HG03571 (cell line): ENCODE results near the gene MTMR1.

Source experiments
- ATAC-seq: cut with Tn5 transposase; IDR thresholded peaks from one replicate; pipeline ENCODE4 v1.9.1; 2021; ENCODE audit not compliant: unreplicated experiment

MTMR1 gene

DNA sequence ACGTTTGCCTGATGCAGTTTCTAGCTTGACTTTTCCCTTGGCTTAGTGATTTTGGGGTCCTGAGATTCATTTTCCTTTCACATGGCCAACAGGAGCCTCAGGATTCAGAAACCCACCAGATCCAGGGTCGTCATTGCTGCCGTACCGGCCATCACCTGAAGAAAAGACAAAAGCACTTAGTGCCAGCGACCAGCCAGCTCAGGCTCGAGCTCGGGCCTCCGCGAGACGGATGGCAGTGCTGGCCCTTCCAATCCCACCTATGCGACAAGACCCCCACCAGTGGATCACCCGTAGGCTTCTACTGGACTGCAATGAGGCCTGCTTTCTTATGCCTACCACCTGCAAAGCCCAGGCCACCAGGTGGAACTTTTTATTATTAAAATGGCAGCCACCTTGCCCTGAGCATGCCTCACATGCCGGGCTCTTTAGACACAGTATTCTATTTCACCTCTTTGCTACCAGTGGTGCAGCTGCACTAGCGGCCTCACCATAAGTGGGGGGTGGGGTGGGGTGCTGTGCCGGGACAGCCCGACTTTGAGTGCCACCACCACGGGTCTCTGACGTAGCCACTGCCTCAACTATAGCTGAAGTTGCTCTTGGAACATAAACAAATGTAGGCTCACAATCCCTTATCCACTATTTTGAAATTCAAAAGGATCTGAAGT, 84.3 kb downstream of the MTMR1 start:
- ATAC-seq: no peak

DNA sequence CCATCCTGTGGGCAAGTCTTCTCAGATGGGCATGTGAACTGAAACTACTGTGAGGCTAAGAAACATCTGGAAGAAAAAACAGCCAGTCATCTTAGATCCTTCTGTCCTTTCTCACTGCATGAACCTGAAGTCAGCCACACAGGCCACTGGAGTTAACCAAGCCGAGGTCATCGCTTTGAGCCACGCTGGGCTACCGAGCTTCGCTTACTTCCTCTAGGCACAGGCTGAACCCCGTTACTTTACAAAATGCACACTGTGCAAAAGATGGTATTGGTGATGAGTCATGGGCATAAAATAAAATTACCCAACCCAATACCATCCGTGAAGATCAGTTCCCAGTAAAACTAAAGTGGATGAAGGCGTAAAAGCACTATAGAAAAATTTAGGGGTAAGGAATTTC, 86.2 kb downstream of the MTMR1 start:
- ATAC-seq: no peak

- no peak for ATAC-seq
These were observed 88.5 kb downstream of the MTMR1 start for GRCh38 chrX:150781677-150782076.

- ATAC-seq: no peak
These were observed 96.8 kb downstream of the MTMR1 start for GRCh38 chrX:150790021-150790420.

DNA sequence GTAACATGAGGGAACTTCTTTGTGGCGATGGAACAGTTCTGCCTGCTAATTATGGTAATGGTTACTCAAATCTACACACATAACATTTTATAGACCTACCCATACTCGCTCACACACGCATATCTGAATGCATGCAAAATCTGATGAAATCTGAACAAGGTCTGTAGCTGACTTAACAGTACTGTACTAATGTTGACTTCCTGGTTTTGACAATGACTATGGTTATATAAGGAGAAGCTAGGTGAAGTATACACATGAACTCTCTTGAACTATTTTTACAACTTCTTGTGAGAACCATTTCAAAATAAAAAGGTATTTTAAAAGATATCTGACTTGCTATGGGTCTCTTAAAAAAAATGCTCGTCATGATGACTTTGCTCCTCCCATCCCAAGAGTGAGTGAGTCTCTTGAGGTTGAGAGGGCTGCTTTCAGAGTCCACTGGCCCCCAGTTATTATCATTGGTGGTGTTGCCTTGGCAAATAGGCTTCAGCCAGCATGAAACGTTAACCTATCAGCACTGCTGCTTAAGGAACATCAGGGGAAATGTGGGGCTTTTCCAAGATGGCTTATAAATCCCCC, 99.8 kb downstream of the MTMR1 start:
- no peak for ATAC-seq

- no peak for ATAC-seq
These were observed 112.5 kb downstream of the MTMR1 start for GRCh38 chrX:150805736-150806135.

GRCh38 chrX:150806827-150807226, 113.6 kb downstream of the MTMR1 start:
- no peak for ATAC-seq

GRCh38 chrX:150813922-150814321, 120.7 kb downstream of the MTMR1 start:
- ATAC-seq: no peak
